HEK293 (cell line): ENCODE data around the gene FBRSL1.

ENCODE experiments used
- CTCF ChIA-PET: fragments of 350-600 bp; formaldehyde crosslinking; extraction: SDS; loops from one replicate; lab custom pipeline; 2021; ENCODE audit warnings: antibody characterized with exemption; lab: Yijun Ruan, JAX
- POLR2A ChIA-PET: fragments of 300-600 bp; formaldehyde crosslinking; extraction: SDS; loops from one replicate; lab custom pipeline; 2020; ENCODE audit warnings: antibody characterized with exemption, inconsistent platforms; lab: Yijun Ruan, JAX
- H3K27ac ChIP-seq: fragments of 200-500 bp; sonication (Bioruptor generic); 2 replicates; pipeline ENCODE4 v1.5.1; 2014; ENCODE audit warnings: low read depth, low read length, control low read depth, inconsistent platforms; ENCODE audit errors: extremely low read depth
- H3K36me3 ChIP-seq, 2 experiments: fragments of 200-500 bp in 1 of 2; sonication (Bioruptor generic) in 1 of 2; 1 replicate in 1 of 2; 2 replicates in 1 of 2; pipeline ENCODE4 v1.5.1; 2014 to 2017; ENCODE audit warnings: inconsistent platforms in 2 of 2, low read length in 2 of 2; ENCODE audit not compliant: control insufficient read depth in 2 of 2, insufficient read depth in 1 of 2
- H3K4me1 ChIP-seq: fragments of 200-500 bp; sonication (Bioruptor generic); 2 replicates; pipeline ENCODE4 v1.5.1; 2014; ENCODE audit warnings: mild to moderate bottlenecking, low read length, inconsistent platforms; ENCODE audit not compliant: control insufficient read depth, insufficient read depth
- H3K4me3 ChIP-seq: 2 replicates; pipeline ENCODE4 v1.5.1; 2011; ENCODE audit warnings: low read depth, mild to moderate bottlenecking, control low read depth, low read length, moderate library complexity
- H3K9me3 ChIP-seq: fragments of 200-500 bp; sonication (Bioruptor generic); 2 replicates; pipeline ENCODE4 v1.5.1; 2014; ENCODE audit warnings: low read depth, low read length, inconsistent platforms; ENCODE audit not compliant: control insufficient read depth, insufficient read depth
- PATZ1 ChIP-seq: fragments of 450-650 bp; formaldehyde crosslinking; IDR thresholded peaks from 2 replicates; pipeline ENCODE4 v1.5.1; 2016; ENCODE audit warnings: missing biosample characterization, missing genetic modification characterization
- ZNF416 ChIP-seq: fragments of 450-650 bp; formaldehyde crosslinking; IDR thresholded peaks from 2 replicates; pipeline ENCODE4 v1.5.1; 2016; ENCODE audit warnings: missing biosample characterization, missing genetic modification characterization
- ZNF473 ChIP-seq: fragments of 450-650 bp; formaldehyde crosslinking; IDR thresholded peaks from 2 replicates; pipeline ENCODE4 v1.5.1; 2017; ENCODE audit warnings: missing biosample characterization, missing genetic modification characterization
- ZNF48 ChIP-seq: fragments of 450-650 bp; formaldehyde crosslinking; IDR thresholded peaks from 2 replicates; pipeline ENCODE4 v1.5.1; 2016; ENCODE audit warnings: missing biosample characterization, missing genetic modification characterization
- ZNF548 ChIP-seq: fragments of 450-650 bp; formaldehyde crosslinking; IDR thresholded peaks from 2 replicates; pipeline ENCODE4 v1.5.1; 2016; ENCODE audit warnings: missing biosample characterization, missing genetic modification characterization
- ZNF777 ChIP-seq: fragments of 450-650 bp; formaldehyde crosslinking; IDR thresholded peaks from 2 replicates; pipeline ENCODE4 v1.5.1; 2017; ENCODE audit warnings: missing biosample characterization, missing genetic modification characterization, borderline replicate concordance
- TF ChIP-seq, protein P1 (sequence below): fragments of 450-650 bp; formaldehyde crosslinking; IDR thresholded peaks from 2 replicates; pipeline ENCODE4 v1.5.1; 2017; ENCODE audit warnings: missing biosample characterization, mild to moderate bottlenecking, missing genetic modification characterization, moderate library complexity
- TF ChIP-seq, protein P2 (sequence below): fragments of 450-650 bp; formaldehyde crosslinking; conservative IDR thresholded peaks from 2 replicates; pipeline ENCODE4 v1.5.1; 2016; ENCODE audit warnings: low read depth, missing biosample characterization, missing genetic modification characterization
- TF ChIP-seq, protein P3 (sequence below): fragments of 450-650 bp; formaldehyde crosslinking; IDR thresholded peaks from 2 replicates; pipeline ENCODE4 v1.5.1; 2017; ENCODE audit warnings: missing biosample characterization, missing genetic modification characterization
- TF ChIP-seq, protein P4 (sequence below): fragments of 450-650 bp; formaldehyde crosslinking; IDR thresholded peaks from 2 replicates; pipeline ENCODE4 v1.5.1; 2016; ENCODE audit warnings: missing biosample characterization, missing genetic modification characterization

FBRSL1 gene

DNA sequence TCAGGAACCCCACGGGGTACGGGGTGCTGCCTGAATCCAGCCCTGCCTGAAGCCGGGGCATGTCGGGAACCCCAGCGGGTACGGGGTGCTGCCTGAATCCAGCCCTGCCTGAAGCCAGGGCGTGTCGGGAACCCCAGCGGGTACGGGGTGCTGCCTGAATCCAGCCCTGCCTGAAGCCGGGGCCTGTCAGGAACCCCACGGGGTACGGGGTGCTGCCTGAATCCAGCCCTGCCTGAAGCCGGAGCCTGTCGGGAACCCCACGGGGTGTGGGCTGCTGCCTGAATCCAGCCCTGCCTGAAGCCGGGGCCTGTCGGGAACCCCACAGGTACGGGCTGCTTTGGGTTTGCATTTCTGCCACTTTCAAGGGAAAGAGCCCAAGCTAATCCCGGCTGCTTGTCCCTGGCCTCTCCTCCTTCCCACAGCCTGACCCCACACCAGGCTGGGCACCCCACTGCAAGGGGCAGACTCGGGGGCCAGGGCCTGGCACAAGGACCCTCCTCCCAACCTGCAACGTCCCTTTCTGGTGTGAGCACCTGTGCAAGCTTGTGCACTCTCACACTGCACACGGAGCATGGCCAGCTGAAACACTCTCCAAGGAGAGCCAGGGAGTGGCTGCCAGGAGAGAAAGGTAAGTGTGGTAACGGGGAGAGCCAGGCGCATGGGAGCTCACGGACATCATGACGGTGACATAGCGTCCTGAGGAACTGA is 5.6 kb upstream of the FBRSL1 start:
- Histone ChIP-seq H3K9me3 (no peaks in the 10 kb centered on the region), H3K27ac (no peak overlapping the region), H3K4me3 (no peak overlapping the region), H3K36me3 (no peaks in the 10 kb centered on the region), H3K4me1 (no peaks in the 10 kb centered on the region)
- CTCF ChIA-PET, result interaction anchor here (0.6 kb wide), 1 partner anchor 75 kb away, joined by 5 read pairs; no protein-coding TSS in a partner anchor
- TF ChIP-seq, protein P1, sequence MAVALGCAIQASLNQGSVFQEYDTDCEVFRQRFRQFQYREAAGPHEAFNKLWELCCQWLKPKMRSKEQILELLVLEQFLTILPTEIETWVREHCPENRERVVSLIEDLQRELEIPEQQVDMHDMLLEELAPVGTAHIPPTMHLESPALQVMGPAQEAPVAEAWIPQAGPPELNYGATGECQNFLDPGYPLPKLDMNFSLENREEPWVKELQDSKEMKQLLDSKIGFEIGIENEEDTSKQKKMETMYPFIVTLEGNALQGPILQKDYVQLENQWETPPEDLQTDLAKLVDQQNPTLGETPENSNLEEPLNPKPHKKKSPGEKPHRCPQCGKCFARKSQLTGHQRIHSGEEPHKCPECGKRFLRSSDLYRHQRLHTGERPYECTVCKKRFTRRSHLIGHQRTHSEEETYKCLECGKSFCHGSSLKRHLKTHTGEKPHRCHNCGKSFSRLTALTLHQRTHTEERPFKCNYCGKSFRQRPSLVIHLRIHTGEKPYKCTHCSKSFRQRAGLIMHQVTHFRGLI (tag by site-specific recombination), result no peak
- TF ChIP-seq ZNF48 (tag by site-specific recombination), result no peak
- TF ChIP-seq ZNF777 (tag by site-specific recombination), result no peak
- TF ChIP-seq, protein P2, sequence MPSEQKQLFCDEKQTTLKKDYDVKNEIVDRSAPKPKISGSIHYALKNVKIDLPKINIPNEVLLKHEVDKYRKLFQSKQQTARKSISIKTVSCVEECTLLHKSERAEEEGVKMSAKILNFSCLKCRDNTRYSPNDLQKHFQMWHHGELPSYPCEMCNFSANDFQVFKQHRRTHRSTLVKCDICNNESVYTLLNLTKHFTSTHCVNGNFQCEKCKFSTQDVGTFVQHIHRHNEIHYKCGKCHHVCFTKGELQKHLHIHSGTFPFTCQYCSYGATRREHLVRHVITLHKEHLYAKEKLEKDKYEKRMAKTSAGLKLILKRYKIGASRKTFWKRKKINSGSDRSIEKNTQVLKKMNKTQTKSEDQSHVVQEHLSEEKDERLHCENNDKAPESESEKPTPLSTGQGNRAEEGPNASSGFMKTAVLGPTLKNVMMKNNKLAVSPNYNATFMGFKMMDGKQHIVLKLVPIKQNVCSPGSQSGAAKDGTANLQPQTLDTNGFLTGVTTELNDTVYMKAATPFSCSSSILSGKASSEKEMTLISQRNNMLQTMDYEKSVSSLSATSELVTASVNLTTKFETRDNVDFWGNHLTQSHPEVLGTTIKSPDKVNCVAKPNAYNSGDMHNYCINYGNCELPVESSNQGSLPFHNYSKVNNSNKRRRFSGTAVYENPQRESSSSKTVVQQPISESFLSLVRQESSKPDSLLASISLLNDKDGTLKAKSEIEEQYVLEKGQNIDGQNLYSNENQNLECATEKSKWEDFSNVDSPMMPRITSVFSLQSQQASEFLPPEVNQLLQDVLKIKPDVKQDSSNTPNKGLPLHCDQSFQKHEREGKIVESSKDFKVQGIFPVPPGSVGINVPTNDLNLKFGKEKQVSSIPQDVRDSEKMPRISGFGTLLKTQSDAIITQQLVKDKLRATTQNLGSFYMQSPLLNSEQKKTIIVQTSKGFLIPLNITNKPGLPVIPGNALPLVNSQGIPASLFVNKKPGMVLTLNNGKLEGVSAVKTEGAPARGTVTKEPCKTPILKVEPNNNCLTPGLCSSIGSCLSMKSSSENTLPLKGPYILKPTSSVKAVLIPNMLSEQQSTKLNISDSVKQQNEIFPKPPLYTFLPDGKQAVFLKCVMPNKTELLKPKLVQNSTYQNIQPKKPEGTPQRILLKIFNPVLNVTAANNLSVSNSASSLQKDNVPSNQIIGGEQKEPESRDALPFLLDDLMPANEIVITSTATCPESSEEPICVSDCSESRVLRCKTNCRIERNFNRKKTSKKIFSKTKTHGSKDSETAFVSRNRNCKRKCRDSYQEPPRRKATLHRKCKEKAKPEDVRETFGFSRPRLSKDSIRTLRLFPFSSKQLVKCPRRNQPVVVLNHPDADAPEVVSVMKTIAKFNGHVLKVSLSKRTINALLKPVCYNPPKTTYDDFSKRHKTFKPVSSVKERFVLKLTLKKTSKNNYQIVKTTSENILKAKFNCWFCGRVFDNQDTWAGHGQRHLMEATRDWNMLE (tag by site-specific recombination), result no peak
- no peak for TF ChIP-seq ZNF416 (tag by site-specific recombination)
- no peak for TF ChIP-seq ZNF473 (tag by site-specific recombination)
- TF ChIP-seq, protein P3, sequence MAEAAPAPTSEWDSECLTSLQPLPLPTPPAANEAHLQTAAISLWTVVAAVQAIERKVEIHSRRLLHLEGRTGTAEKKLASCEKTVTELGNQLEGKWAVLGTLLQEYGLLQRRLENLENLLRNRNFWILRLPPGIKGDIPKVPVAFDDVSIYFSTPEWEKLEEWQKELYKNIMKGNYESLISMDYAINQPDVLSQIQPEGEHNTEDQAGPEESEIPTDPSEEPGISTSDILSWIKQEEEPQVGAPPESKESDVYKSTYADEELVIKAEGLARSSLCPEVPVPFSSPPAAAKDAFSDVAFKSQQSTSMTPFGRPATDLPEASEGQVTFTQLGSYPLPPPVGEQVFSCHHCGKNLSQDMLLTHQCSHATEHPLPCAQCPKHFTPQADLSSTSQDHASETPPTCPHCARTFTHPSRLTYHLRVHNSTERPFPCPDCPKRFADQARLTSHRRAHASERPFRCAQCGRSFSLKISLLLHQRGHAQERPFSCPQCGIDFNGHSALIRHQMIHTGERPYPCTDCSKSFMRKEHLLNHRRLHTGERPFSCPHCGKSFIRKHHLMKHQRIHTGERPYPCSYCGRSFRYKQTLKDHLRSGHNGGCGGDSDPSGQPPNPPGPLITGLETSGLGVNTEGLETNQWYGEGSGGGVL (tag by site-specific recombination), result no peak
- no peak for TF ChIP-seq ZNF548 (tag by site-specific recombination)
- TF ChIP-seq, protein P4, sequence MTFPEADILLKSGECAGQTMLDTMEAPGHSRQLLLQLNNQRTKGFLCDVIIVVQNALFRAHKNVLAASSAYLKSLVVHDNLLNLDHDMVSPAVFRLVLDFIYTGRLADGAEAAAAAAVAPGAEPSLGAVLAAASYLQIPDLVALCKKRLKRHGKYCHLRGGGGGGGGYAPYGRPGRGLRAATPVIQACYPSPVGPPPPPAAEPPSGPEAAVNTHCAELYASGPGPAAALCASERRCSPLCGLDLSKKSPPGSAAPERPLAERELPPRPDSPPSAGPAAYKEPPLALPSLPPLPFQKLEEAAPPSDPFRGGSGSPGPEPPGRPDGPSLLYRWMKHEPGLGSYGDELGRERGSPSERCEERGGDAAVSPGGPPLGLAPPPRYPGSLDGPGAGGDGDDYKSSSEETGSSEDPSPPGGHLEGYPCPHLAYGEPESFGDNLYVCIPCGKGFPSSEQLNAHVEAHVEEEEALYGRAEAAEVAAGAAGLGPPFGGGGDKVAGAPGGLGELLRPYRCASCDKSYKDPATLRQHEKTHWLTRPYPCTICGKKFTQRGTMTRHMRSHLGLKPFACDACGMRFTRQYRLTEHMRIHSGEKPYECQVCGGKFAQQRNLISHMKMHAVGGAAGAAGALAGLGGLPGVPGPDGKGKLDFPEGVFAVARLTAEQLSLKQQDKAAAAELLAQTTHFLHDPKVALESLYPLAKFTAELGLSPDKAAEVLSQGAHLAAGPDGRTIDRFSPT (tag by site-specific recombination), result no peak
- no peak for TF ChIP-seq PATZ1 (tag by site-specific recombination)
- POLR2A ChIA-PET, result no interaction called here
